PFSK-1 (cell line): ENCODE data around the gene KCNQ1OT1.

Source experiments
- POLR2AphosphoS5 ChIP-seq: IDR thresholded peaks from 2 replicates; pipeline ENCODE4 v1.6.1; 2012; ENCODE audit warnings: low read depth, mild to moderate bottlenecking, control low read depth, low read length, moderate library complexity
- SIN3A ChIP-seq: IDR thresholded peaks from 2 replicates; pipeline ENCODE4 v1.6.1; 2012; ENCODE audit warnings: mild to moderate bottlenecking, low read length, moderate library complexity, borderline replicate concordance; ENCODE audit not compliant: insufficient read depth
- TF ChIP-seq, protein P1 (sequence below), 2 experiments: IDR thresholded peaks; 2 replicates each; pipeline versions ENCODE4 v1.6.1 to v1.8.0; 2011 to 2012; ENCODE audit warnings: low read depth in 2 of 2, low read length in 2 of 2, control low read depth in 1 of 2, inconsistent platforms in 1 of 2, mild to moderate bottlenecking in 1 of 2, moderate library complexity in 1 of 2; ENCODE audit not compliant: insufficient read depth in 1 of 2

DNA sequence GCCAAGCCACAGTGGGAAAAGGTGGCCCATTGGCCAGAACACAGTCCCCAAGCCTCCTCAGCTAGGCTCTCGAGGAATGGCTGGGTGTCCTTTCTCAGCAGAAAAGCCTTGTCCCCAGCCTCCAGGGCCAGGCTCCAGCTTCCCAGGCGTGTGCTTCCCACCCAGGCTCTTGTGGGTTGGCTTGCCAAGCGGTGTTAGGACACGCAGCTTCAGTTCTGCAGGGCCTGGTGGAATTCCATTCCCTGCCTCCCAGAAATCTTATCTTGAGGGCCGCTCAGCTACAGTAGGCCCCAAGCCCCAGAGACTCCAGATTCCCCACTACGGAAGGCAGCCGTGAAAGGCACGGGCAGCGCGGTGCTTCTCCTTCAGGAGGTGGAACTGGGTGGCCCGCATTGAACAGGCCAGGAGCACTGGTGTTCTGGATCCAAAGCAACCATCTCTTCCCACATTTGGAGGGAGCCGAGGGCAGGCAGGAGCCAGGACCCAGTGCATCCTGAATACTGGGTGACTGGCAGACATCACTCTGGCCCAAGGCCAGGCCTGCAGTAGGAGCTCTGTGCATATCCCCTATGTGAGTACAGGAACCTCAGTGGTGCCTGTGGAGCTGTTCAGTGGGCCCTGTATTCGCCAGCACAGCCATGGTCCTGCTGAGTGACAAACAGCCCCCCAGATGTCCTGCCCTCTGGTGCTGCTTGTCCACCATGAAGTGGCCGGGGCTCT, 16.7 kb upstream of the KCNQ1OT1 start:
- TF ChIP-seq POLR2AphosphoS5 = no peak
- TF ChIP-seq, protein P1, sequence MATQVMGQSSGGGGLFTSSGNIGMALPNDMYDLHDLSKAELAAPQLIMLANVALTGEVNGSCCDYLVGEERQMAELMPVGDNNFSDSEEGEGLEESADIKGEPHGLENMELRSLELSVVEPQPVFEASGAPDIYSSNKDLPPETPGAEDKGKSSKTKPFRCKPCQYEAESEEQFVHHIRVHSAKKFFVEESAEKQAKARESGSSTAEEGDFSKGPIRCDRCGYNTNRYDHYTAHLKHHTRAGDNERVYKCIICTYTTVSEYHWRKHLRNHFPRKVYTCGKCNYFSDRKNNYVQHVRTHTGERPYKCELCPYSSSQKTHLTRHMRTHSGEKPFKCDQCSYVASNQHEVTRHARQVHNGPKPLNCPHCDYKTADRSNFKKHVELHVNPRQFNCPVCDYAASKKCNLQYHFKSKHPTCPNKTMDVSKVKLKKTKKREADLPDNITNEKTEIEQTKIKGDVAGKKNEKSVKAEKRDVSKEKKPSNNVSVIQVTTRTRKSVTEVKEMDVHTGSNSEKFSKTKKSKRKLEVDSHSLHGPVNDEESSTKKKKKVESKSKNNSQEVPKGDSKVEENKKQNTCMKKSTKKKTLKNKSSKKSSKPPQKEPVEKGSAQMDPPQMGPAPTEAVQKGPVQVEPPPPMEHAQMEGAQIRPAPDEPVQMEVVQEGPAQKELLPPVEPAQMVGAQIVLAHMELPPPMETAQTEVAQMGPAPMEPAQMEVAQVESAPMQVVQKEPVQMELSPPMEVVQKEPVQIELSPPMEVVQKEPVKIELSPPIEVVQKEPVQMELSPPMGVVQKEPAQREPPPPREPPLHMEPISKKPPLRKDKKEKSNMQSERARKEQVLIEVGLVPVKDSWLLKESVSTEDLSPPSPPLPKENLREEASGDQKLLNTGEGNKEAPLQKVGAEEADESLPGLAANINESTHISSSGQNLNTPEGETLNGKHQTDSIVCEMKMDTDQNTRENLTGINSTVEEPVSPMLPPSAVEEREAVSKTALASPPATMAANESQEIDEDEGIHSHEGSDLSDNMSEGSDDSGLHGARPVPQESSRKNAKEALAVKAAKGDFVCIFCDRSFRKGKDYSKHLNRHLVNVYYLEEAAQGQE (IDR thresholded peaks at IDR 0.05; ENCODE audit: insufficient read depth in 1 of 2, low read depth in 2 of 2, low read length in 2 of 2) = no peak
- TF ChIP-seq SIN3A = no peak
